Smooth muscle cell (in vitro differentiated cells): ENCODE results near the gene SSR1. TPM values are rescaled to one million over a fixed set of nuclear protein-coding genes. Genes with fewer than 3 reads are reported as not detected.

Experiments used
- DNase-seq: peaks from one replicate; lab custom pipeline; 2025; ENCODE audit not compliant: unreplicated experiment; lab: John Stamatoyannopoulos, UW
- H2AFZ ChIP-seq: fragments of 200-600 bp; sonication (generic); 2 replicates; pipeline ENCODE4 v1.6.0; 2016; ENCODE audit warnings: antibody characterized with exemption, low read depth, mild to moderate bottlenecking
- H3F3A ChIP-seq: fragments of 200-600 bp; sonication (generic); 2 replicates; pipeline ENCODE4 v1.6.0; 2017; ENCODE audit warnings: antibody characterized with exemption, low read depth
- H3K27ac ChIP-seq: fragments of 200-600 bp; sonication (generic); 2 replicates; pipeline ENCODE4 v1.5.1; 2016; ENCODE audit warnings: low read depth, mild to moderate bottlenecking
- H3K27me3 ChIP-seq: fragments of 200-600 bp; sonication (generic); 2 replicates; pipeline ENCODE4 v1.6.1; 2016; ENCODE audit warnings: low read depth, mild to moderate bottlenecking
- H3K36me3 ChIP-seq: fragments of 200-600 bp; sonication (generic); 2 replicates; pipeline ENCODE4 v1.5.1; 2016; ENCODE audit warnings: low read depth
- H3K4me1 ChIP-seq: fragments of 200-600 bp; sonication (generic); 2 replicates; pipeline ENCODE4 v1.5.1; 2016; ENCODE audit warnings: low read depth
- H3K4me2 ChIP-seq: fragments of 200-600 bp; sonication (generic); 2 replicates; pipeline ENCODE4 v1.6.0; 2016; ENCODE audit warnings: mild to moderate bottlenecking
- H3K4me3 ChIP-seq: fragments of 200-600 bp; sonication (generic); 2 replicates; pipeline ENCODE4 v1.5.1; 2016; ENCODE audit warnings: mild to moderate bottlenecking
- H3K79me2 ChIP-seq: fragments of 200-600 bp; sonication (generic); 2 replicates; pipeline ENCODE4 v1.6.0; 2016; ENCODE audit warnings: low read depth, mild to moderate bottlenecking
- H3K9ac ChIP-seq: fragments of 200-600 bp; sonication (generic); 2 replicates; pipeline ENCODE4 v1.6.0; 2016; ENCODE audit warnings: low read depth
- H3K9me3 ChIP-seq: fragments of 200-600 bp; sonication (generic); replicated peaks from 2 replicates; pipeline ENCODE4 v1.5.1; 2016; ENCODE audit warnings: low read depth
- H4K20me1 ChIP-seq: fragments of 200-600 bp; sonication (generic); 2 replicates; pipeline ENCODE4 v1.6.0; 2016; ENCODE audit warnings: low read depth
- CTCF ChIP-seq: fragments of 200-600 bp; sonication (generic); IDR thresholded peaks from 2 replicates; pipeline ENCODE4 v1.5.1; 2017; ENCODE audit warnings: borderline replicate concordance, mild to moderate bottlenecking, antibody characterized with exemption; ENCODE audit not compliant: insufficient read depth, poor library complexity, severe bottlenecking
- WGBS: methylation state at CpG from one replicate; pipeline ENCODE4 v1.1.7; 2016; ENCODE audit warnings: low lambda C conversion rate; 5-methylcytosine and 5-hydroxymethylcytosine counted together
- polyA plus RNA-seq: library from polyadenylated mRNA; unstranded; fragments of >200 nt; fragmentation: Nextera tagmentation; extraction: Ambion mirVana; gene quantifications from 2 replicates; pipeline ENCODE4 v1.2.1, GENCODE V29; 2016
- total RNA-seq: library from RNA; depleted of rRNA; stranded (reverse); fragments of >200 nt; gene quantifications from 2 replicates; pipeline ENCODE4 v1.2.3, GENCODE V29; 2014

SSR1 gene
- total and polyA plus RNA-seq, 2 experiments from 2014 or later, result 304 to 306 TPM

GRCh38 chr6:7228662-7229375 is 84.2 kb downstream of the SSR1 start:
- H4K20me1 ChIP-seq, result peaks cover 35% of the 10 kb centered on the region
- H3K27ac ChIP-seq, result no peak overlapping the region
- no peak for DNase-seq
- H3K9ac ChIP-seq, result no peak overlapping the region
- no peak overlapping the region for H2AFZ ChIP-seq
- no peaks in the 10 kb centered on the region for H3F3A ChIP-seq
- no peaks in the 10 kb centered on the region for H3K36me3 ChIP-seq
- 96% methylated on average over 21 of the region's 21 CpGs for WGBS
- peaks cover 9% of the 10 kb centered on the region for H3K79me2 ChIP-seq
- no peak overlapping the region for H3K4me2 ChIP-seq
- no peak overlapping the region for H3K4me3 ChIP-seq
- TF ChIP-seq CTCF, result no peak
- H3K4me1 ChIP-seq, result no peaks in the 10 kb centered on the region
- H3K9me3 ChIP-seq, result no peaks in the 10 kb centered on the region
- H3K27me3 ChIP-seq, result no peaks in the 10 kb centered on the region

GRCh38 chr6:7224731-7225130 is 88.3 kb downstream of the SSR1 start:
- Histone ChIP-seq H2AFZ (no peak overlapping the region), H3K9ac (no peak overlapping the region), H3K4me2 (no peak overlapping the region), H3K36me3 (no peaks in the 10 kb centered on the region), H3K4me1 (peaks cover 5% of the 10 kb centered on the region), H3K4me3 (no peak overlapping the region), H3K27me3 (no peaks in the 10 kb centered on the region), H3K27ac (no peak overlapping the region), H3K79me2 (no peaks in the 10 kb centered on the region), H3K9me3 (no peaks in the 10 kb centered on the region), H3F3A (no peaks in the 10 kb centered on the region), H4K20me1 (peaks cover 32% of the 10 kb centered on the region)
- 95% methylated on average over 9 of the region's 9 CpGs for WGBS
- TF ChIP-seq CTCF, result no peak
- no peak for DNase-seq

GRCh38 chr6:7222197-7222596 is 90.8 kb downstream of the SSR1 start:
- H3K4me1 ChIP-seq, result peaks cover 22% of the 10 kb centered on the region
- H3K27me3 ChIP-seq, result no peaks in the 10 kb centered on the region
- no peaks in the 10 kb centered on the region for H3K36me3 ChIP-seq
- peaks cover 5% of the 10 kb centered on the region for H3F3A ChIP-seq
- H3K9ac ChIP-seq, result no peak overlapping the region
- no peak overlapping the region for H3K4me2 ChIP-seq
- H3K9me3 ChIP-seq, result no peaks in the 10 kb centered on the region
- no peak overlapping the region for H2AFZ ChIP-seq
- H3K4me3 ChIP-seq, result no peak overlapping the region
- TF ChIP-seq CTCF, result no peak
- no peak overlapping the region for H3K27ac ChIP-seq
- no peak for DNase-seq
- H3K79me2 ChIP-seq, result no peaks in the 10 kb centered on the region
- 92% methylated on average over 5 of the region's 5 CpGs for WGBS
- H4K20me1 ChIP-seq, result peaks cover 55% of the 10 kb centered on the region

DNA sequence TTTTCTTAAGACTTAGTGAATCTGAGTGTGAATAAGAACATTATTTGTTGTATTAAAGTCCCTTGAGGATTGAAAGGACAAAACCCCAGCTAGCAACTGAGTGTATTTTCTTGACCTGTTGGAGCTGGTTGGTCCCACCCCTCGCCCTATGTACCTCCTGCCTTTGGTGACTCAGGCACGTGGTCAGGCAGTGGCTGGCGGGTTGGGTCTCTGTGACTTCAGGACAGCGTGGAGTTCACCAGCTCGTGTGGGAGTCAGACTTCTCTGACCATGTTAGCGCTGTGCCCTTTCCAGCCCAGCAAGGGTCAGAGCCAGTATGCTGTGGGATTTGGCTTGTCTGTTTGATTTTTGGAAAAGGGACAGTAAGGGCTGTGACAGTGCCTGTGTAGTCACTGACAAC is 93.7 kb downstream of the SSR1 start:
- Histone ChIP-seq H3K79me2 (no peaks in the 10 kb centered on the region), H3K4me2 (no peak overlapping the region), H3K27ac (no peak overlapping the region), H3K4me3 (no peak overlapping the region), H3K9ac (no peak overlapping the region), H3K4me1 (peaks cover 31% of the 10 kb centered on the region), H2AFZ (no peak overlapping the region), H4K20me1 (peaks cover 70% of the 10 kb centered on the region), H3K9me3 (no peaks in the 10 kb centered on the region), H3F3A (peaks cover 5% of the 10 kb centered on the region), H3K36me3 (no peaks in the 10 kb centered on the region), H3K27me3 (no peaks in the 10 kb centered on the region)
- TF ChIP-seq CTCF, result no peak
- no peak for DNase-seq
- WGBS, result 45% methylated on average over 6 of the region's 6 CpGs
